ENCODE data around the gene THSD4. TPM values are rescaled to one million over a fixed set of nuclear protein-coding genes. Genes with fewer than 3 reads are reported as not detected.

The THSD4 gene
- total and polyA plus RNA-seq, 9 of the 15 experiments (the other 6 are each of a cell fraction or from before 2014, with no cell fraction given), result 0.04 TPM; not detected in 5

DNA sequence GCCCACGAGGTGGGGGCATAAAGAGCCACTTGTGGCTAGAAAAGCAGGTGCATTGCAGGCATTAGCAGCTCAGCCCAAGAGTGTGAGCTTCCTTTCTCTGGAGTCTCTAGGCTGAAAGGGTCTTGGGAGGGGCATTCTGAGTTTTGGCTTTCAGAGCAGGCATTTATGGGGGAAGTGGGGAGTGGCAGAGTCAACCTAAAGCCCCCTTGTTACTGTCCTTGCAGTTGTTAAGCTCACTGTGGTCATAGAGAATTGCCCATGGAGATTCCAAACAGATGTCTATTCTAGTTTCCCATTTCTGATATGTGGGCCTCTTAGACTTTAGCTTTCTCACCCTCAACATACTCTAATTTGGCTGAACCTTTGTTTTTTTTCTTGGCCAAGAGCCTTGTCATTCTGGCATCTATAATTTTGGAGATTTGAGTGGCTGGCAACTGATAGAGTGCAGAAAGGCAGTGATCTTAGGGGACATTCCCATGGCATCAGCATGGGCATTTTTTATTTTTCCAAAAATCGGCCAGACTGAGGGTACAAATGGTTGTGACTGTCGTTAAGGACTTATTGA, 217.9 kb downstream of the THSD4 start:
- FAIRE-seq (no peak), DNase-seq (ENCODE audit: extremely low read depth in 1 of 4, low spot score in 3 of 4) (no peak), ATAC-seq (no peak)
- Histone ChIP-seq H3K4me3 (no peak overlapping the region), H3K9me1 (ENCODE audit: control insufficient read depth, insufficient read depth, low read length) (no peaks in the 10 kb centered on the region), H3K4me1 (replicated peaks in 1 of 2; ENCODE audit: control insufficient read depth in 2 of 2, insufficient read depth in 2 of 2, low read length in 2 of 2) (no peaks in the 10 kb centered on the region), H3K27ac (ENCODE audit: extremely low read depth, low read depth, low read length) (no peak overlapping the region), H3K79me2 (ENCODE audit: control insufficient read depth, insufficient read depth, low read length) (no peaks in the 10 kb centered on the region), H2AFZ (ENCODE audit: low read depth, low read length) (no peak overlapping the region), H3K4me2 (ENCODE audit: insufficient read depth, low read length) (no peak overlapping the region), H4K20me1 (replicated peaks; ENCODE audit: control insufficient read depth, insufficient read depth, low read length) (no peaks in the 10 kb centered on the region), H3K27me3 (ENCODE audit: control insufficient read depth in 2 of 2, insufficient read depth in 2 of 2, low read length in 2 of 2) (peaks cover 0 to 15% of the 10 kb centered on the region in 2 experiments; a peak in 1 of 5 replicates), H3K9ac (ENCODE audit: insufficient read depth in 1 of 2, low read depth in 2 of 2, low read length in 2 of 2) (no peak overlapping the region), H3K36me3 (ENCODE audit: control insufficient read depth, insufficient read depth, low read length) (no peaks in the 10 kb centered on the region), H3K9me3 (replicated peaks; ENCODE audit: control insufficient read depth, insufficient read depth, low read depth, low read length) (no peaks in the 10 kb centered on the region)
- 0% methylated on average over 3 of the region's 3 CpGs for WGBS (ENCODE audit: insufficient coverage, low coverage, missing lambda C conversion rate)
- POLR2A ChIA-PET, result no interaction called here
- no TSS peak for BruUV-seq (replicated peaks)
- intact Hi-C loops (cut with micrococcal nuclease) (no loop called here), in situ Hi-C loops (cut with MboI) (no loop called here)
- TF ChIP-seq CBX8 (IDR thresholded peaks at IDR 0.05; ENCODE audit: borderline replicate concordance, extremely low read depth, low read depth, low read length, poor library complexity, severe bottlenecking) (no peak), FOXA1 (IDR thresholded peaks at IDR 0.05; ENCODE audit: borderline replicate concordance) (no peak), ZNF668 (CRISPR knock-in tag; IDR thresholded peaks at IDR 0.05) (no peak), KLF13 (tag; IDR thresholded peaks at IDR 0.05; ENCODE audit: borderline replicate concordance, low read depth) (no peak), HSF4 (CRISPR knock-in tag; IDR thresholded peaks at IDR 0.05; ENCODE audit: borderline replicate concordance) (no peak), EZH2 (IDR thresholded peaks at IDR 0.05; ENCODE audit: borderline replicate concordance, low read depth, low read length) (no peak), ESRRB (CRISPR knock-in tag; IDR thresholded peaks at IDR 0.05; ENCODE audit: borderline replicate concordance) (no peak), RFX5 (IDR thresholded peaks at IDR 0.05; ENCODE audit: low read depth, low read length) (no peak)
- CTCF ChIA-PET (ENCODE audit: low intra/inter-chr PET ratio), result no interaction called here
